NCI-H1092 treated with DMSO at 0.1 percent for 48 hours (cell line): Measurements from ENCODE around the gene CPSF3.
A peak's percentile ranks its signal among the peaks of the same experiment; 100 is the strongest.
"Not testable (repeated sequence)": the region's sequence is repeated elsewhere in the genome, so short reads cannot be mapped to it uniquely, and the experiment has no call there.

Experiments used
- DNase-seq: peaks from one replicate; lab custom pipeline; 2025; lab: John Stamatoyannopoulos, UW

Gene CPSF3

DNA sequence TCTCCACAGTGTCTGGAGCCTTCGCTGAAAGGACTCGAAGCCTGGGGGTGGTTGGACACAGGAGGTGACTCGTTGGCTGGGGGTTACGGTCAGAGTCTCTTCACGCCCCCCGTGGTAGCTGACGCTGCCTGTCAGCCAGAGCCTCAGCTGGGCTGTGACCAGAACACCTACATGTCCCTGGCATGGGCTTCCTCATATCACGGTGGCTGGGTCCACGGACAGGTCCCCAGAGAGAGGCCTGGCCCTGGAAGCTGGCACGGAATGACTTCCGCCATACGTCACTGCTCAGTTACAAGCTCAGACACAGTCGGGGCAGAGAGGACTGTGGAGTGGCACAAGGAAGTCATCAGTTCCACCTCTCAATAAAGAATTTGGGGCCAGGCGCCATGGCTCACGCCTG lies 28.6 kb upstream of the CPSF3 start:
- no peak for DNase-seq

DNA sequence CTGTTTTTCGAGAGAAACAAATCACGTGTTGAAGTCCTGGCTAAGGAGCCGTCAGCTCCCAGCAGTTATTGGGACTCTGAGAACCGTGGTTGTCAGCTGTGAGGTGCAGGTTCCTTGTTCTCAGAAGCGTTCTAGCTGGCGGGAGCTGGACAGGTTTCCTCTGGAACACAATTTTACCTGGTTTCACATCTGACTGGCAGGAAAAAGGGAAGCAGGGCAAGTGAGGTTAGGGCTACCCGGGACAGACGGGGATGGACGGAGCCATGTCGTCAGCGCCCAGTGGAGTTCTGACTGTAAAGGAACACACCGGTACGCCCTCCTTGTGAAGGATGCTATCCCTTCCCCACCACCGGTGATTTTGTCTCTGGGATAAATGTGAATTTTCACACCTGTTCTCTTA lies 26.3 kb upstream of the CPSF3 start:
- no peak for DNase-seq

DNA sequence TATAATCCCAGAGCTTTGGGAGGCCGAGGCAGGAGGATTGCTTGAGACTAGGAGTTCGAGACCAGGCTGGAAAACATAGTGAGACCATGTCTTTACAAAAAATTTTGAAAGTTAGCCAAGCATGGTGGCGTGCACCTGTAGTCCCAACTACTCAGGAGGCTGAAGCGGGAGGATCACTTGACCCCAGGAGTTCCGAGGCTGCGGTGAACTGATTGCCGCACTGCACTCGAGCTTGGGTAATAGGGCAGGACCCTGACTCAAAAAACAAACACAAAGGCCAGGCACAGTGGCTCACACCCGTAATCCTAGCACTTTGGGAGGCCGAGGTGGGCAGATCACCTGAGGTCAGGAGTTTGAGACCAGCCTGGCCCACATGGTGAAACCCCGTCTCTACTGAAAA lies 25.2 kb upstream of the CPSF3 start:
- not testable (repeated sequence) for DNase-seq

DNA sequence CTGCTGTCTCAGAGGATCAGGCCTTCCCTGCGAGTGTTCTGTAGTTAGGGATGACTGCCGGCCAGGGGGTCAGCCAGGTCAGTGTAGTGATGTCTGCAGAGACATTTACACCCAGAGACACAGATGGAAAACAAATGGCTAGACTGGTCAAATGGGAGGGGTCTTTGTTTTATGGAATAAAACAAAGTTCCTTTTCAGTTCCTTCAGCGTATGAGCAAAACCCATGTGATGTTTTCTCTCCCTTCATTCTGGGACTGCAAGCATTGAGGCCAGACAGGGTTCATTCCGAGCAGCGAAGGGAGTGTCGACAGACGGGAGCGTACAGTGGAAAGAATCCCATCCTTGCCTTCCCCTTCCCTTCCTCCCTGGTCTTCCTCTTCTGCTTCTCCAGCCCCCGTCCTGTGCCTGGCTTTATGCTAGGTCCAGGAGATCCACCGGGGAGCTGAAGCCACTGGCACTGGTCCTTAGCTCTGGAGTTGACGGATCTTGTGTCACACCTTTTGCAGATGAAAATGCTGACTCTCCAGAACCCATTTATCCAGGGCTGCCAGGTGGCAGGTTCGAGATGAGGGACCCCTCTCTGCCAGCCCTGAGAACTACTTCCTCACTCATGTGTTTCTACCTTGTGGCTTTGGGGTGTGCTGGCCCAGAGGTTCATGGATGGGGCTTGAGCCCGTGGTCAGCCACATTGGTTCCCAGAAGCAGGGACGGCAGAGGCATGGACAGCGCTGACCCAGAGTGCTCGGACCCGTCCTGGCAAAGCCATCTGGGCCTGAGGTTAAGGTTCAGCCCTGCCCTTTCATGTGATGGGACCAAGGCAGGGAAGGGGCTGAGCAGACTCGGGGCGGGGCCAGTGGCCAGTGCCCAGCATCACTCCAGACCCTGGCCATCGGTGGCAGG lies 24.3 kb upstream of the CPSF3 start:
- no peak for DNase-seq

DNA sequence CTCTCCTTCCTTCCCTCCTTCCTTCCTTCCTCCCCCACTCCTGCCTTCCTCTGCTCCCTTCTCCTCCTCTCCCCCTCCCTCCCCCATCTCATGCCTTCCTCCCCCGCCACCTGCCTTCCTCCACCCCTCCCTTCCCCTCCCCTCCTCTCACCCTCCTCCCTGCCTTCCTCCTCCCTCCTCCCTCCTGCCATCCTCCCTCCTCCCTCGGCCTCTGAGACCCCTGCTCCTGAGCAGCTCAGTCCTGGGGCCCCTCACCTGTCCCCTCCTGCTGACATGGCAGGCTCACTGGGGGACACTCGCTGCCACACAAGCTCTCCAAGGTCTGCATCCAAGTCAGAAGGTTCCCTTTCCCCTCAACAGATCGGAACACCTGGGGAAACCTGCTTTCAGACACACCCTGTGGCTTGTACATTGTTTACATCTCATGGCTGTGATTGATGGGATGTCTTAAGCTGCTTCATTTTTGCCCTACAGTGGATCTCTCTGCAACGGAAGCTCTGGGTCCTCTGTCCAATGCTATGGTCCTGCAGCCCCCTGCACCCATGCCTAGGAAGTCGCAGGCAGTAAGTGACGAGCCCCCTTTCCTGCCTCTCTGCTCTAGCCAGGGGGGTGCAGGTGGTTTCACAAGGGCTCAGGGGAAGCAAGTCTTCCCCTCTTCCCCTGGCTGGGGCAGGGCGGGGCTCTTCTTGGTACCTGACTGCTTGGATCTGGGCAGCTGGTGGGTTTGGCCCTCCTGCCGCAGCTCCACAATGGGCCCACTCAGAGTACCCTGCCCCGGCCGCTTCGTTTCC lies 23.0 kb upstream of the CPSF3 start:
- DNase-seq: no peak

DNA sequence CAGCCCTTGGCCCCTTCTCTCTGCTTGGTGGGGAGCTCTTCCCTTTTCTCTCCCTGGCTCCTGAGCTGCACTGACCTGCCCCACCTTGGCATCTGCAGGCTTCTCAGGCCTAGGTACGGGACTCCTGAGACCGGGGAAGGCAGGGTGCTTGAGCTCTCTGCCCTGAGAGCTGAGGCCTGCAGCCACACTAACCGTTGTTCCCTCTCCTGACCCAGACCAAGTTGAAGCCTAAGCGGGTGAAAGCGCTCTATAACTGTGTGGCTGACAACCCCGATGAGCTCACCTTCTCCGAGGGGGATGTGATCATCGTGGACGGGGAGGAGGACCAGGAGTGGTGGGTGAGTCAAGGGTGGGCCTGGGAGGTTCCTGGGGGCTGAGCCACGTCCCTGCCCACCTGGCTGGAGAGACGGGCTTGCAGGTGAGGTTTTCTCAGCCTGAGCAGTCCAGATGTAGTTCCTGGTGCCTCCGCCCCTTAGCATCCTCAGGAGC lies 22.4 kb upstream of the CPSF3 start:
- no peak for DNase-seq

DNA sequence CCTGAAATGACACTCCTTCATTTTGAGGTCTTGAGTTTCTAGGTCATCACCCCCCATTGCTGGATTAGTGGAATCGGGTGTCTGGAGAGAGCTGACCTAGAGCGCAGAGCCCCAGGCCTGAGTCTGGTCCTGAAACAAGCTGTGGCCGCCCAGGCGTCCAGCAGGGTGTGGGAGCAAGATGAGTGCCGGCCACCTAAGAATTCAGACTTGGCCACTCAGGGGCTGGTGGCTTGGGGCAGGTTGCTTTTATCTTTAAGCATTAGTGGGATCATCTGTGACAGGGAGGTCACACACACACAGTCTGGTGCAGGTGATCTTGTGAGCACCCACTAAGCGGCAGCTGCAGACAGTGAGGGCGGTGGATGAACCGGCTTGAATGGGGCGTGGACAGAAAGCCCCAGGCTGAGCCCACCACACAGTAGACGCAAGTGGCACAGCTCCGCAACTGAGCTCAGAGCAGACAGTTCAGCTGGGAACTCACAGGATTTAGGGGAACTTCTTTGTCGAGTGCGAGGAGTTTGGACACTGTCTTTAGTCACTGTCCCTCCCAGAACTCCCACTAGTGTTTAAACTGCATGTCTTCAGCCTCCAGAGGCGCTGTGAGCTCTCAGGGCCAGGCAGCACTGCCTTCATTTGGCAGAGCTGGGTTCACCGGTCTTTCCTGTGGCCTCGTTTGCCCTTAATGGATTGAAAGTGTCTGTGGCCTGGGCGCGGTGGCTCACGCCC lies 21.6 kb upstream of the CPSF3 start:
- DNase-seq: no peak

DNA sequence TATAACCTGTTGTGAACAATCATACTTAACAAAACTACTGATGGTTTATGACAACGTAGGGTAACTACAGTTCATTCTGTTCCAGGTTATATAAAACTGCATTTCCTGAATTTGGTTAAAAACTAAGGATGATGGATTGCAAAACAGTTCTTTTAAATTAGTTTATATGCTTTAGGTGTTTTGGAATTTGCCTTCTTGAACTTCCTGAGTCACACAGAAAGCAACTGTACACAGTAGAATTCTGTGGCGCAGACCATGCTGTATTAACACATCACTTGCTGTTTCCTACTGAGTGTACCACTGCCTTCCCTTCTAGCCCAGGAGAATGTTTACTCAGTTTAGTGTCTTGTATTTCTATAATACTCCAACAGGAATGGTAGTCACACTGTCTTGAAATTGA lies 19.5 kb upstream of the CPSF3 start:
- no peak for DNase-seq

DNA sequence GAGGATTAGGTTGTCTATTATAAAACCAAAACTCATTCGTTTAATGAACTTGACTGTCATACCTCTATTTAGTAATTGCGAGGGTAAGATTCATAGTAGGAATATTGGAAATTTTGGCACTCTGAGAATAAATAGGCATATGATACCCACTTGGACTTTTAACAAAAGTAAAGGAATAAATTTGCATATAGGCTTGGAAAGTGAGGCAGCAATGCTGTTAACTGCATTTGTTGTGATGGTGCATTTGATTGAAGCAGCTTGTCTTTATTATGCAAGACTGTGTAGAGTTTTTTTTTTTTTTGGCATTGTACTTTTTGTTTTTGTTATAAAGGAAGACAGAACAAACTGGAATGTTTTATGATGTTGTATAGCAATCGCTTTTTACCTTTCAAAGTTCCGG lies 19.0 kb upstream of the CPSF3 start:
- DNase-seq: no peak

DNA sequence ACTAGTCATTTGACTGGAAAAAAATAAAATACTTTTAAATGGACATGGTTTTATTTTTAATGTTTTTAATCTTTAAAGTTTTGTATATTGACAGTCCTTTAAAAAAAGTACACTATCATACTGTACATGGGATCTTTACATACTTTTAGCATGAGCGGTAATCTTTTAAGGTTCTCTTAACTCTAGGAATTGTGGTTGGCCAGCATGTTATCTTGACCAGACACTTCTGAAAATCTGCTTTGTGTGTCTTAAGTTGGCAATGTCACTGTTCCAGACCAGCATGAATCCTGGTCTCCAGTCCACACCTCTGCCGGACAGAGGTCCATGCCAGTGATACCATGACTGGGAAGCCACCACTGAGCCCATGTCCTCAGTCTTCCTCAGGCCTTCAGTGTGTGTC lies 17.8 kb upstream of the CPSF3 start:
- DNase-seq: no peak

DNA sequence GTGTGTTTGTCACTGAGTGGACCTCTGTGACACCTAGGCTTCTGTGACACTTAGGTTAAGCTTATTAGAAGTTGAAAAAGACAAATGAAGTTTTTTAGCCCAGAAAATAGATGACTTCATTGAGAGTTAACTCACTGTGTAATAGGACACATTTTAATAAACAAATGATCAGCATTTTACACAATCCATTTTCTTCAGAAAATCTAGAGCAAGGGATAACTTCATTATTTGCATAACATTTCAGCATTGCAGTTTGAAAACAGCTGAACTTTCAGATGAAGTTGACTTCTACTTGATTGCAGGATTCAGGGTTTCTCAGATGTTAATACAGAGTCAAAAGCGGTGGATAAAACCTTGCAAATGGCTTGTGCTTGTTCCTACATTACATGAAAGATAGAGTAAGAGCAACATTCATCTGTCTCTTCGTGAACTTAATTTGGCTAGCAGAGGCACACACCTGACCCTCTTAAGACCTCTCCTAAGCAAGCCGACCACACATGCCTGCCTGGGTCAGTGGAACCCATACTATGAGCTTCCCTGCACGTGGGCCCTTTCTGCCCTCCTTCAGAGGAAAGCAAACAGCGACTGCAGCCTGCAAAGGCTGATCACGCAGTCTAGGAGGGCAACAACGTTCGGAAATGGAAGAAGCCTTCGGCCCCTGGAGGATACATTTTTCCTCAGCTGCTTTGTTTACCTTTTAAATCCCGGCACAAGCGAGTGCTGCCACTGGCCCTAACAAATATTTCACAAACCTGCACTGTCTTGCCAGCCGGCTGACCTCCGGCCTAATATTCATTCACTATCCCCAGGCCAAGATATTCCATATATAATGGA lies 16.7 kb upstream of the CPSF3 start:
- DNase-seq: no peak

DNA sequence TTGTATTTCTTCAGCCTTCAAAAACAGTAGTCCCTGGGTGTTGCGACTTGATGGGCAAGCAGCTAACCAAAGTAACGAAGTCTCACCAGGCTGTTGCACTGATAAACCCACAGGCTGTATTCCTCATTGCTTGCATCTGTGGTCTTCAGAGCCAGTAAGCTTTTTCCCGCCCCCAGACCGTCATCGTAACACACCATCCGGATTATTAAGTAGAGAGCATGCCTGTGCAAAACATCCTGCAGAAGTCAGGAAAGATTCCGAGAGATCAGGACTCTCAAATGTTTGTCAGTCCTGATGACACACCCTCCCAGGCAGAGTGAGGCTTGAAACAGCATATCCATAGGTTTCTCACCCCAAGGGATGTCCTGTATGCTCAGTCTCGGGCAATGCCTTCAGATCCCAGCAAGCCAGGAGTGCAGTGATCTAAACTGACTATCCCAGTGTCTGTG lies 16.1 kb upstream of the CPSF3 start:
- DNase-seq: no peak

DNA sequence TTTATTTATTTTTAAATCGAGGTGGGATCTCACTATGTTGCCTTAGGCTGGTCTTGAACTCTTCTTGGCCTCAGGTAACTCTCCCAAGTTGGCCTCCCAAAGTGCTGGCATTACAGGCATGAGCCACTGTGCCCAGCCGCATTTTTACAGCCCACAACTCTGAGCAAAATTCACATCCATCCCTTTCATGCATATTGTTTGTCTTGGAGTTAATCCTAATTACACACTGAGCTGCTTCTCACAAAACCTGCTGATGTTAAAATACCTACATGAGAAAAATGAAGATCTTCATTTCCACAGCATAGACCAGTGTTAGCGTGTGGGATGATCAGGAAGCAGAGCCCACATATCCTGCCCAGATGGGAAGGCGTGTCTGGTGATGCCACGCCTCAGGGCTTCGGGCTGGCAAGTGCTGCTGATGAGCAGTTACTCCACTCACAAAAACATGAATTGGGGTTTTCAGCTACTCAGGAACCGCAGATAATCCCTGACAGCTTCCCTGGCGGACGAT lies 14.8 kb upstream of the CPSF3 start:
- no peak for DNase-seq

DNA sequence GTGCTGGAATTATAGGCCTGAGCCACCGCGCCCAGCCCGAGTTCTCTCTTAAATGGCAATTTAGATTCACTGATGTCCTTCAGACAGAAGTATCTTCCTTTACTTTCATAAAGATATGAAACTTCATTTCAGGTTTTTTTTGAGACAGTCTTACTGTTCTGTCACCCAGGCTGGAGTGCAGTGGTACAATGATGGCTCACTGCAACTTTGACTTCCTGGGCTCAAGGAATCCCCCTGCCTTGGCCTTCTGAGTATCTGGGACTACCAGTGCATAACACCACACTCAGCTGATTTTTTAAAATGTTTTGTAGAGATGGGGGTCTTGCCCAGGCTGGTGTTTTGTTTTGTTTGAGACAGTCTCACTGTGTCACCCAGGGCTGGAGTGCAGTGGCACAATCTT lies 13.3 kb upstream of the CPSF3 start:
- no peak for DNase-seq

DNA sequence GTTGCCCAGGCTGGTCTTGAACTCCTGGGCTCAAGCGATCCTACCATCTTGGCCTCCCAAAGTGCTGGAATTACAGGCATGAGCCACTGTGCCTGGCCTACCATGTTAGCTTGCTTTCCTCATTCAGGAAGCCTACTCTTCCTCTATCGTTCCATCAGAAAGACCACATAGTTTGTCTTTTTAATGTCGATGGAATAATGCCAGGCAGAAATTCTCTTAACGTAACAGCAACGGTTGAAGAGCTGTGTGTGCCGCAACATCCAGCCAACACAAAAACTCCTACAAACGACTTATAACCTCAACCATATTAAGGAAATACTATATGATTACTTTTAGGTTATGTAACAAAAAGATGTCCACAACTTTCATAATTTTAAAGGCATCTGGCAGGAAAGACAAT lies 10.7 kb upstream of the CPSF3 start:
- DNase-seq: no peak

DNA sequence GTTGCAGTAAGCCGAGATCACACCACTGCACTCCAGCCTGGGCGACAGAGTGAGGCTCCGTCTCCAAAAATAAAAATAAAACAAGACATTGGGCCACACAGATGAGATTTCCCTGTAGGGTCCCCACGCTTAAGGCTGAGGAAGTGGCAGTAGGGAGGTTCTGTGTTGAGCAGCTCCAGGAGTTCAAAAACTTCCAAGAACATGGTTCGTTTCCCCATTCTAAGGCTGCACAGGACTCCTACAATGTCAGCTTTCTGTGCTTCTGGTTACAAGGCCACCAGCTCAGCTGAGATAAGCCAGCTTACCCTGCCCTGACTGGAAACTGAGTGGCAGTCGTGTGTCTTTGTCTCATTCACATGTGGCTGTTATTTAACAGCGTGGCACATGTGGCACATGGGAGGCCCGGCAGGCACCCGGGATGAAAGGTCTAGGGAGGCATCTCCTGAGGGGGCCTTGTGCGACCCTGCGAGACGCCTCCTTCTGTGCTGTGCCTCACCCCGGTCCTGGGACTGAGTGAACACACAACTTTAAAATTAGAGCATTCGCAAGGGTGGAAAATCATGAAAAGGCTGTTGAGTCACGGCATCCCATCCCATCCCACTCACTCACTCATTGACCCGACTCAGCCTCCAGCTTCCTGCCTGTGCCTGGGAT lies 7.8 kb upstream of the CPSF3 start:
- no peak for DNase-seq

DNA sequence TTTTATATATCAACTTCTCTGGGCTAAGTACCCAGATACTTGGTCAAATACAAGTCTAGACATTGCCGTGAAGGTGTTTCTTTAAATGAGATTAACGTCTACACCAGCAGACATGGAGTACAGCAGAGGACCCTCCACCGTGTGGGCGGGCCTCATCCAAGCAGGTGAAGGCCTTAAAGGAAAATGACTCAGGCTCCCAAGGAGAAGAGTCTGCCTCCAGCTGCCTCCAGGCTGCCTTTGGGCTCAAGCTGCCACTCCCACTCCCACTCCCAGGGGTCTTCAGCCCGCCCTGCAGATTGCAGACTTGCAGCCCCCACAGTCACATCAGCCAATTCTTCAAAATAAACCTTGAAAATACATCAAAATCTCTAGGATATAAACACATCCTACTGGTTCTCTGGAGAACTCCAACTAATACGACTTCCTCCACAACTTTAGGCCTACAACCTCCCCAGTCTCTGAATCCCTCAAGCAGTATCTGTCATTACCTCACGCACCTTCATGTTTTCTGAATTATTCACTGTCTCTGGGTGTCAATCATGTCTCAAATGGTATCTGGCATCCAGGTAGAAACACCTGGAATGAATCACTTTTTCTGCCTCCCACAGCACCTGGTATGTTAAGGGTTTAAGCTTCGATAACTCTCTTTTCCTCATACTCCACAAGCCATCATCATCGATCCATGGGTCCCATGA lies 7.0 kb upstream of the CPSF3 start:
- DNase-seq: no peak

DNA sequence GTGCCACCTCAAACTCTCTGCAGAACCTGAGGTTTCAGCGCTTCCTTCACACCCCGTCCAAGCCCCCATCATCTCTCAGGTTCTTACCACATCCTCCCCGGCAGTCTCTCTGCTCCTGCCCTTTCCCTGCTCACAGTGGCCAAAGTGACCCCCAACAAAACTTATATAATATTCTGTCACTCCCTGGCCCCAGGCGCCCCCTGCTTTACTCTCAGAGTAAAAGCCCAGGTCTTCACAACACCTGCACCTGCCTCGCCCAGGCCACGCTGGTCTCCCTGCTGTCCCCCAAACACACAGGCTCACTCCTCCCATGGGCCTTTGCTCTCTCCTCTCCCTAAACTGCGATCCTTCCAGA lies 6.5 kb upstream of the CPSF3 start:
- no peak for DNase-seq

DNA sequence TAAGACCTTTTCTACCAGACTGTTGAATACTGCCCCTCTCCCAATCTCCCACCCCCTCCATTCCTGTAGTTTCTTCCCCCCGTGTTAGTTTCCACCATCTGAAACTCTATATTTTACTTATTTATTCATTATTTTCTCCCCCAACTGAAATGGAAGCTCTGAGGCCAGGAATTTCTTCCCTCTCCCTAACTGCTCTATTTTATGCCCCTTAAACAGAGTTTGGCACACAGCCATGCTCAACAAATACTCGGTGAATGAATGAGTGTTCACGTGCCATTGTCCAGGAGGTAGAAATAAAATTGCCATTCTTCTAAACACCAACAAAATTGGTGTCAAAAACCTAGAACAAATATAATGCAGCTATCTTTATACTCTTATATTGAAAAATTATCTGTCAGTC lies 5.7 kb upstream of the CPSF3 start:
- DNase-seq: peak; percentile 3

DNA sequence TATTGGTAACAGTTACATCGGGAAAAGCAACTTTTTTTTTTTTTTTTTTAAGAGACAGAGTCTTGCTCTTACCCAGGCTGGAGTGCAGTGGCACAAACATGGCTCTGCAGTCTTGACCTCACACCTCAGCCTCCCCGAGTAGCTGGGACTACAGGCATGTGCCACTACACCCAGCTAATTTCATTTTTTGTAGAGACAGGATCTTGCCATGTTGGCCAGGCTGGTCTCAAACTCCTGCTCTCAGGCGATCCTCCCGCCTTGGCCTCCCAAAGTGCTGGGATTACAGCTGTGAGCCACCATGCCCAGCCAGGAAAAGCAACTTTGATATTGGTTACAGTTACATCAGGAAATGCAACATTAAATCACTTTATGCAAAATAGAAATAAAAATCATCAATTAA lies 4.7 kb upstream of the CPSF3 start:
- DNase-seq: no peak
